Left lobe of liver (tissue), 2 donors: Measurements from ENCODE around the gene KSR2. TPM values are rescaled to one million over a fixed set of nuclear protein-coding genes. Genes with fewer than 3 reads are reported as not detected.
"Not testable (repeated sequence)": the region's sequence is repeated elsewhere in the genome, so short reads cannot be mapped to it uniquely, and the experiment has no call there.

Experiments
- ATAC-seq: fragments of 200-7000 bp; cut with Tn5 transposase; one replicate; pipeline ENCODE4 v1.9.1; 2020; ENCODE audit warnings: mild to moderate bottlenecking, moderate library complexity
- DNase-seq: peaks from one replicate; pipeline ENCODE4 v3.0.0-alpha.2; 2020; ENCODE audit warnings: low spot score
- total RNA-seq: library from RNA; stranded (reverse); gene quantifications from one replicate; pipeline ENCODE4 v1.2.1, GENCODE V29; 2021
- donor health status: DM: no; HTN: no; CAD: no; lungs with moderate emphysema.
- donor health status: DM: no; HTN: yes; CAD: no.

KSR2 gene
- total RNA-seq, result 0.03 TPM

GRCh38 chr12:117968826-117969659 lies at the start of gene KSR2:
Gene KSR2, minus strand, starts transcription at chr12:117968990. Its CDS starts 735 bp downstream, at chr12:117968255.
- DNase-seq, result peak; percentile 44
- peak; percentile 54 for ATAC-seq

- DNase-seq, result no peak
- no peak for ATAC-seq
Observed at GRCh38 chr12:118017926-118018325, 49.1 kb upstream of the KSR2 start.

GRCh38 chr12:118016424-118017264 lies 47.9 kb upstream of the KSR2 start, which contains the start of gene RFC5:
Gene RFC5, plus strand, starts transcription at chr12:118016703. Its CDS starts 125 bp downstream, at chr12:118016828.
- peak; percentile 97 for ATAC-seq
- peak; percentile 99 for DNase-seq

GRCh38 chr12:118015944-118016343 lies 47.2 kb upstream of the KSR2 start:
- peak; percentile 75 for ATAC-seq
- peak; percentile 50 for DNase-seq

GRCh38 chr12:118015306-118015705 lies 46.5 kb upstream of the KSR2 start:
- ATAC-seq (peak; percentile 31), DNase-seq (no peak)

GRCh38 chr12:118013283-118013682 lies 44.5 kb upstream of the KSR2 start:
- DNase-seq (no peak), ATAC-seq (no peak)

- ATAC-seq (no peak), DNase-seq (no peak)
Observed at GRCh38 chr12:118011961-118012360, 43.2 kb upstream of the KSR2 start.

GRCh38 chr12:118011377-118011776 lies 42.6 kb upstream of the KSR2 start:
- ATAC-seq, result no peak
- DNase-seq, result no peak

- no peak for ATAC-seq
- DNase-seq, result no peak
Observed at GRCh38 chr12:118010903-118011302, 42.1 kb upstream of the KSR2 start.

- ATAC-seq, DNase-seq: not testable (repeated sequence)
Observed at GRCh38 chr12:117999806-118000205, 31.0 kb upstream of the KSR2 start.

GRCh38 chr12:117998719-117999118 lies 29.9 kb upstream of the KSR2 start:
- DNase-seq (no peak), ATAC-seq (no peak)

- ATAC-seq (no peak), DNase-seq (no peak)
Observed at GRCh38 chr12:117994551-117995438, 26.0 kb upstream of the KSR2 start.

GRCh38 chr12:117986705-117987469 lies 18.1 kb upstream of the KSR2 start:
- DNase-seq, result no peak
- ATAC-seq, result no peak

- DNase-seq (no peak), ATAC-seq (no peak)
Observed at GRCh38 chr12:117985182-117985581, 16.4 kb upstream of the KSR2 start.

- no peak for ATAC-seq
- no peak for DNase-seq
Observed at GRCh38 chr12:117981267-117981666, 12.5 kb upstream of the KSR2 start.

GRCh38 chr12:117980616-117981015 lies 11.8 kb upstream of the KSR2 start:
- ATAC-seq (no peak), DNase-seq (no peak)

GRCh38 chr12:117977373-117977772 lies 8.6 kb upstream of the KSR2 start:
- DNase-seq (no peak), ATAC-seq (no peak)

GRCh38 chr12:117975006-117975405 lies 6.2 kb upstream of the KSR2 start:
- ATAC-seq (no peak), DNase-seq (no peak)

- ATAC-seq (no peak), DNase-seq (no peak)
Observed at GRCh38 chr12:117972301-117972700, 3.5 kb upstream of the KSR2 start.

GRCh38 chr12:117970334-117970733 lies 1.5 kb upstream of the KSR2 start:
- ATAC-seq (no peak), DNase-seq (no peak)
